22Rv1 (cell line): Measurements from ENCODE around the gene SOX1.

Experiments used
- CTCF ChIP-seq: fragments of 450-650 bp; IDR thresholded peaks from 2 replicates; pipeline ENCODE4 v1.5.1; 2017; ENCODE audit warnings: mild to moderate bottlenecking
- ZFX ChIP-seq: fragments of 450-650 bp; IDR thresholded peaks from 2 replicates; pipeline ENCODE4 v1.6.1; 2017; ENCODE audit warnings: antibody characterized with exemption, borderline replicate concordance

- TF ChIP-seq CTCF, result no peak
- TF ChIP-seq ZFX, result no peak
Measured at GRCh38 chr13:112057439-112057735, 9.6 kb upstream of the SOX1 start.
